AG09309 (cell line): ENCODE results near the gene APOBEC3B.

Experiments
- DNase-seq: peaks from one replicate; pipeline ENCODE4 v3.0.0-alpha.2; 2010; ENCODE audit warnings: low read depth
- H3K4me3 ChIP-seq: 2 replicates; pipeline ENCODE4 v1.5.1; 2011; ENCODE audit warnings: mild to moderate bottlenecking, low read depth, low read length, moderate library complexity; ENCODE audit not compliant: control insufficient read depth
- TF ChIP-seq, protein P1 (sequence below): IDR thresholded peaks from 2 replicates; pipeline ENCODE4 v1.5.1; 2011; ENCODE audit warnings: mild to moderate bottlenecking, low read depth, low read length, inconsistent platforms; ENCODE audit not compliant: insufficient read depth, control insufficient read depth; ENCODE audit errors: missing control alignments

The APOBEC3B gene

DNA sequence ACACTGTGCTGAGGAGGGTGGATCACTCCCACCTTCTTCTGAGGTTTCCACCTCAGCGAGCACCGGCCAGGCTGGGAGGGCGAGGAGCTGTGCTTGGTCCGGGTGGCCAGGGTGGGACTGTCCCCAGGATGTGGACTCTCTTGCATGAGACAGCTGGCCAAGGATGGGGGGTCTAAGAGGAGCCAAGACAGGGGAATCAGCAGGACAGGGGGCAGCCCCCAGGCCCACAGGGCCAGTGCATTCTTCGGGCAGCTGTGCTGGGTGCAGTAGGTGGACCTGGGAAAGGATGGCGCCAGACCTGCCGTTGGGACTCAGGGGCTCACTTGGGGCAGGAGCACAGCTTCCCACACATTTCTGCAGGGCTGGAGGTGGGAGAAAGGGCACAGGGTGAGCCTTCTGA is 15.2 kb upstream of the APOBEC3B start:
- H3K4me3 ChIP-seq, result no peak overlapping the region
- DNase-seq, result no peak
- TF ChIP-seq, protein P1, sequence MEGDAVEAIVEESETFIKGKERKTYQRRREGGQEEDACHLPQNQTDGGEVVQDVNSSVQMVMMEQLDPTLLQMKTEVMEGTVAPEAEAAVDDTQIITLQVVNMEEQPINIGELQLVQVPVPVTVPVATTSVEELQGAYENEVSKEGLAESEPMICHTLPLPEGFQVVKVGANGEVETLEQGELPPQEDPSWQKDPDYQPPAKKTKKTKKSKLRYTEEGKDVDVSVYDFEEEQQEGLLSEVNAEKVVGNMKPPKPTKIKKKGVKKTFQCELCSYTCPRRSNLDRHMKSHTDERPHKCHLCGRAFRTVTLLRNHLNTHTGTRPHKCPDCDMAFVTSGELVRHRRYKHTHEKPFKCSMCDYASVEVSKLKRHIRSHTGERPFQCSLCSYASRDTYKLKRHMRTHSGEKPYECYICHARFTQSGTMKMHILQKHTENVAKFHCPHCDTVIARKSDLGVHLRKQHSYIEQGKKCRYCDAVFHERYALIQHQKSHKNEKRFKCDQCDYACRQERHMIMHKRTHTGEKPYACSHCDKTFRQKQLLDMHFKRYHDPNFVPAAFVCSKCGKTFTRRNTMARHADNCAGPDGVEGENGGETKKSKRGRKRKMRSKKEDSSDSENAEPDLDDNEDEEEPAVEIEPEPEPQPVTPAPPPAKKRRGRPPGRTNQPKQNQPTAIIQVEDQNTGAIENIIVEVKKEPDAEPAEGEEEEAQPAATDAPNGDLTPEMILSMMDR, result no peak

DNA sequence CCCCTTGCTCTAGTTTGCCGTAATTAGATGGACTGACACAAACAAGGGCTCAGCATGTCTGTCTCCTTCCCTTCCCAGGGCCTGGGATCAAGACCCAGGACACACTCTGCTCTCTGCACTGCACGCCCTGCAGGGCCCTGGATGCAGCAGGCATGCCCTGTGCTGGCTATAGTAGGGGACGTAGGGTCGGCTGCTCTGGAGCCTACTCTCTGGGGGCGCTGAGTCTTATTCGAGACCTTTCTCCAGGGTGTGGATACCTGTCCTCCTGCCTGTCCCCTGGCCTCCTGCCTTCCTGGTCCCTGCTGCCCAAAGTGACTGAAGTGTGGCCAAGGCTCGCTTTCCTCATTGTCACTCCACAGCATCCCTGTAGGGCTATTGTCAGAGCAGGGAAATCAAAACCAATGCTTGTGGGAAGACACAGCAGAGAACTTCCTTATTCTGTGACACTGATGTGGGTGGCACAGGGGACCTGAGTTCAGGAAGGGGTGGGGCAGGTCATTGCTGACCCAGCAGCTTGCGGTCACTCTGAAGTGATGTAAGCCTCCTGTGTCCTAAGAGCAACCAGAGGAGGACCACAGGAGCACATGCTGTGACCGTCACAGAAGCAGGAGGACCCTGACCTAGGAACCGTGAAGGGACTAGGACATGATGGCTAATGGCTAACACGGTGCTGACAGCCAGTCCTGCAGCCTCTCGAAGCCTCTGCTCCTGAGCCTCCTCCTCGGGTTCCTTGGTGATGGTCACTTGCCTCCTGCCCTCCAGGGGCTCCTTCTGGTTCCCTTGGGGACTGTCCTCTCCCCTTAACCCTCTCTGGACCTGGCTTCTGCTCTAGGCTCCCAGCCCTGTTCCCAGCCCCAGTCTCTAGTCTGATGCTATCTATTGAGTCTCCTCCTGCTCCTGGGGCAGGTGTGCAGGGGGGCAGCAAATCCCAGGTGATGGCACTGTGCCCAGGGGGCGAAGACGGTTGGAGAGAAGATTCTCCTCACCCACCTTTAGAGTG is 14.4 kb upstream of the APOBEC3B start:
- DNase-seq, result no peak
- TF ChIP-seq, protein P1, result no peak

DNA sequence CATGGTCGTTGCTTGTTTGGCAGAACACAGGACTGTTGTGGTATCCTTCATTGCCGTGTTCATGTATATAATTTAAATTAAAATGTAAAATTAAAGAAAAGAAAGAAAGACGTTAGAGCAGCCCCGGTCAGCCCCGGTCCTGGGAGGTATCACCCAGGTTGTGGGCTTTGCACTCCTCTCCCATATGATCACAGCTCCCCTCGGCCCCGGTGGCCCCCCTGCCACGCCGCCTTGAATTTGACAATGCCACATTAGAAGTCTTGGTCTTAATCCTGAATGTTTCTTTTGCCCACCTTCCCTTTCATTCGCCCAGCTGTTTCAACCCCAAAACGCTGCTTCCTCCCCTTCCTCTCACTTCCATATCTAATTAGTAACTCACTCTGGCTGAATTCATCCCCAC is 13.3 kb upstream of the APOBEC3B start:
- DNase-seq, result no peak
- H3K4me3 ChIP-seq, result no peak overlapping the region
- TF ChIP-seq, protein P1, result no peak

More for the DNA sequence above, 14.4 kb upstream of the APOBEC3B start:
- no peak overlapping the region for H3K4me3 ChIP-seq

DNA sequence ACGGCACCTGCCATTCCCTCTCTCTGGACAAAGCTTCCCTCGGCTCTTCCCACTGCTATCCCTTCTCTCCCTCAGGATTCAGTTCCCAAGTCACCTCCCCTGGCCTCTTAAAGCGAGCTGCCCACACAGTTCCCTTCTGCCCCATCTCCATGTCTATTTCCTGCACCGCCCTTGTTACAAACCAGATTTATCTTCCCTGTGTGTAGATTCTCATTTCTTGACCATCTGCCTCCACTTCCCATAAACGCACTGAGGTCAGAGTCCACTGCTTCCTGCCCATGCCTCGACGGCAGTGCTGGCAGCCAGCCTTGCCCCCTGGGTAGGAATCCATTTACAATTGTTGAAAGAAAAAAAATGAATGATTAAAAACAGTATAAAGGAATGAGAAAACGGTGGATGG is 11.6 kb upstream of the APOBEC3B start:
- H3K4me3 ChIP-seq, result no peak overlapping the region
- TF ChIP-seq, protein P1, result no peak
- DNase-seq, result no peak

DNA sequence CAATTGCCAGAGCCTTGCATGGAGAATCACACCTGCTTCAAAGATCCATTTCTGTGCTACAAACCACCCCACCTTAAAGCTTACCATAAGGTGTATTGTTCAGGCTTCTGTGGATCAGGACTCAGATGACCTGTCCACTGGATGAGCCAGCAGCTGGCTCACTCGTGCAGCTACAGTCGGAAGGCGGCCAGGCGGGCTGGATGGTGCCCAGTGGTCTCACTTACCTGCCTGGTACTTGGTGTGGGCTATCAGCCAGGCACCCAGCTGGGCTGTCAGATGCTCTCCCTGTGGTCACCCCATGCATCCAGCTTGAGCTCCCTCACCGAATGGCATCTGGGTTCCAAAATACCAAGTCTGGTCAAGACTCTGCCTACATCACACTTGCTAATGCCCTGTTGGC is 10.9 kb upstream of the APOBEC3B start:
- H3K4me3 ChIP-seq, result no peak overlapping the region
- TF ChIP-seq, protein P1, result no peak
- DNase-seq, result no peak

DNA sequence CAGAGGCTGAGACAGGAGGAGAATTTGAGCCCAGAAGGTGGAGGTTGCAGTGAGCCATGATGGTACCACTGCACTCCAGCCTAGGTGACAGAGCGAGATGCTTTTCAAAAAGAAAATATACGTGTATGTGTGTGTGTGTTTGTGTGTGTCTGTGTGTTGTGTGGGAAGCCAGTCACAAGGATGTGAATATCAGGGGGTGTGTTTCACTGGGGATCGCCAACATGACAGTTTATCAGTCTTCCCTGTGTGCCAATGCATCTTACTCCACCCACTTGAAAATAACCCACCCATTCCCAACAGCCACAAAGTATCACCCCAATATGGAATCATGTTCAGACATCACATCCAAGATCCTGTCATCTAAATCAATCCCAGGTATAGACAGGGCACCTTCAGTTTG is 10.4 kb upstream of the APOBEC3B start:
- TF ChIP-seq, protein P1, result no peak
- DNase-seq, result no peak
- no peak overlapping the region for H3K4me3 ChIP-seq
